Activated T-cell treated with anti-CD3 and anti-CD28 coated beads, Interleukin-2, amount 50 U/mL, for 24 hours (primary cell): Measurements from ENCODE around the gene FXYD6.

ENCODE experiments used
- DNase-seq: peaks from one replicate; pipeline ENCODE4 v3.0.0-alpha.2; 2020
- H3K27ac Mint-ChIP-seq: 2 replicates; pipeline ENCODE4 v1.8.0; 2020; ENCODE audit warnings: mild to moderate bottlenecking, mixed read lengths
- H3K27me3 Mint-ChIP-seq: 2 replicates; pipeline ENCODE4 v1.8.0; 2020; ENCODE audit warnings: mixed read lengths
- H3K36me3 Mint-ChIP-seq: 2 replicates; pipeline ENCODE4 v1.8.0; 2020; ENCODE audit warnings: low read depth, mixed read lengths
- H3K4me1 Mint-ChIP-seq: 2 replicates; pipeline ENCODE4 v1.8.0; 2020; ENCODE audit warnings: low read depth, mixed read lengths
- H3K4me3 Mint-ChIP-seq: 2 replicates; pipeline ENCODE4 v1.8.0; 2020; ENCODE audit warnings: mild to moderate bottlenecking, moderate library complexity, mixed read lengths
- H3K9me3 Mint-ChIP-seq: 2 replicates; pipeline ENCODE4 v1.8.0; 2020; ENCODE audit warnings: mixed read lengths

The FXYD6 gene

GRCh38 chr11:117822074-117823033 lies 54.1 kb downstream of the FXYD6 start:
- Mint-ChIP-seq H3K36me3 (no peaks in the 10 kb centered on the region), H3K27me3 (no peaks in the 10 kb centered on the region), H3K9me3 (no peaks in the 10 kb centered on the region), H3K4me1 (peaks cover 58% of the 10 kb centered on the region), H3K4me3 (no peak overlapping the region), H3K27ac (peak overlapping the region; percentile 80)
- peak; percentile 77 for DNase-seq

DNA sequence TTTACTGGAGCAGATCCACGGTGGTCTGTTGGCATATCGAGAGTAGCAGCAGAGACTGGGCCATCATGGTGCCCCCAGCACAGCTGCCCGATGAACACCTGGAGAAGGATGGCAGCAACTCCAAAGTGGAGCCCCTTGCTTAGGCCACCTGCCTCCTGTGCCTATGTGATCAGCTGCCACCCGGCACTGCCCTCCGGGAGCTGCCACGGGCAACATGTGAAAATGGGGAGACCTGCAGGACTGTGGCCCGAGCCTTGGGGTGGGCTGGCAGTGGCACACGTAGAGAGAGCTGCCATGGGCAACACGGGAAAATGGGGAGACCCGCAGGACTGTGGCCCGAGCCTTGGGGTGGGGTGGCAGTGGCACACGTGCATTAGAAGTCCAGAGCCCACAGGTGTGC lies 55.0 kb downstream of the FXYD6 start:
- Mint-ChIP-seq H3K27ac (no peak overlapping the region), H3K4me3 (no peak overlapping the region), H3K27me3 (no peaks in the 10 kb centered on the region), H3K9me3 (no peaks in the 10 kb centered on the region), H3K4me1 (peaks cover 64% of the 10 kb centered on the region), H3K36me3 (no peaks in the 10 kb centered on the region)
- DNase-seq = no peak

- DNase-seq = no peak
- Mint-ChIP-seq H3K4me3 (no peak overlapping the region), H3K27ac (no peak overlapping the region), H3K4me1 (peaks cover 71% of the 10 kb centered on the region), H3K27me3 (no peaks in the 10 kb centered on the region), H3K9me3 (no peaks in the 10 kb centered on the region), H3K36me3 (no peaks in the 10 kb centered on the region)
Measured at GRCh38 chr11:117820516-117820915, 55.9 kb downstream of the FXYD6 start.

- no peaks in the 10 kb centered on the region for H3K9me3 Mint-ChIP-seq
- H3K4me3 Mint-ChIP-seq = no peak overlapping the region
- H3K27me3 Mint-ChIP-seq = no peaks in the 10 kb centered on the region
- H3K36me3 Mint-ChIP-seq = no peaks in the 10 kb centered on the region
- peaks cover 71% of the 10 kb centered on the region for H3K4me1 Mint-ChIP-seq
- no peak overlapping the region for H3K27ac Mint-ChIP-seq
- DNase-seq = no peak
Measured at GRCh38 chr11:117820071-117820470, 56.4 kb downstream of the FXYD6 start.

DNA sequence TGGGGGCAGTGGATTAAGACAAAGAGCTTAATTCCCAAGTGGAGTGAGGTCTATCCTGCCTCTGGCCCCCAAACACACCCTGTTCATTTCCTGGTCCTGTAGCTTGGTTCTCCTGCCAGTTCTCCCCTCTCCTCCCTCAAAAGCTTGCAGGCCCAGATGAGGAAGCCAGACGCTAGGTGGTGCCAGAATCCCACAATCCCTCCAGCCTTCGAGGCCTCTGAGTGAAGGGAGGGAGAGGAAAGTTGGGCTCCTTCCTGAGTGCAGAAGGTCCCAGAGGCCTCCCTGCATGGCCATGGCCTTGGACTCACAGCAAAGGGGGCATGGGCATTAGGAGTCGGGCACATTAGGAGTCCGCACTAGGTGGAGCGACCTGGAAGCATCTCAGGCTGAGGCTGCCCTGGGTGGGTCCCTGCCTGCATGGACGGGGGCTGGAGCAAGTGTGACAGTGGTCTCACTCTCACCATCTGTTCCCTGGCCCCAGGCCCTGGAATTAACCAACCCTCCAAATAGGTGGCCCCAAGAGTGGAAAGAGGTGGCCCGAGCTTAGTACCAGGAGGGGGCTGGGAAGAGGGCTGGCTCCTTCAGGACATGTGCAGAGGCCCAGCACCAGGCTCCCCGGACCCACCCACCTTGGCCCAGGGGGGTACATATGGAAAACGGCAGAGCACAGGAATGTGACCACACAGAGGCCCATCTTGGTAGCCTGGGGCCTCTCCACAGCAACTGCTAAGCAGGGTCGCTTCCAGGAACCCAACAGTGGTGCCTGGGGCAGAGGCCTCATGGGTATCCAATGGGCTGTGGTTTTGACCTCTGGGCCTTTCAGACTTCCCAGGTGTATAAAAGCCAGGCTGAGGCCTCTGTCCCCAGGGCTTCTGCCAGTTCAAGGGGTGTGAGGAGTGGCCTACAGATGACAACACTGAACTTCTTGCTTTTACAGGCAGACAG lies 57.1 kb downstream of the FXYD6 start:
- no peaks in the 10 kb centered on the region for H3K9me3 Mint-ChIP-seq
- peak overlapping the region; percentile 96 for H3K27ac Mint-ChIP-seq
- no peaks in the 10 kb centered on the region for H3K36me3 Mint-ChIP-seq
- no peak for DNase-seq
- no peaks in the 10 kb centered on the region for H3K27me3 Mint-ChIP-seq
- peaks cover 72% of the 10 kb centered on the region for H3K4me1 Mint-ChIP-seq
- H3K4me3 Mint-ChIP-seq = no peak overlapping the region

- H3K27me3 Mint-ChIP-seq = no peaks in the 10 kb centered on the region
- peak; percentile 70 for DNase-seq
- no peaks in the 10 kb centered on the region for H3K36me3 Mint-ChIP-seq
- H3K9me3 Mint-ChIP-seq = no peaks in the 10 kb centered on the region
- H3K4me1 Mint-ChIP-seq = peaks cover 66% of the 10 kb centered on the region
- H3K4me3 Mint-ChIP-seq = no peak overlapping the region
- peak overlapping the region; percentile 96 for H3K27ac Mint-ChIP-seq
Measured at GRCh38 chr11:117818041-117818873, 58.2 kb downstream of the FXYD6 start.

- peak; percentile 94 for DNase-seq
- Mint-ChIP-seq H3K27me3 (no peaks in the 10 kb centered on the region), H3K4me3 (peak overlapping the region; percentile 38), H3K9me3 (no peaks in the 10 kb centered on the region), H3K36me3 (no peaks in the 10 kb centered on the region), H3K27ac (peak overlapping the region; percentile 96), H3K4me1 (peaks cover 59% of the 10 kb centered on the region)
Measured at GRCh38 chr11:117817368-117818040, 59.0 kb downstream of the FXYD6 start.

- DNase-seq = no peak
- H3K27ac Mint-ChIP-seq = peak overlapping the region; percentile 96
- H3K27me3 Mint-ChIP-seq = no peaks in the 10 kb centered on the region
- peak overlapping the region; percentile 38 for H3K4me3 Mint-ChIP-seq
- H3K36me3 Mint-ChIP-seq = no peaks in the 10 kb centered on the region
- H3K4me1 Mint-ChIP-seq = peaks cover 53% of the 10 kb centered on the region
- no peaks in the 10 kb centered on the region for H3K9me3 Mint-ChIP-seq
Measured at GRCh38 chr11:117816846-117817367, 59.6 kb downstream of the FXYD6 start.

DNA sequence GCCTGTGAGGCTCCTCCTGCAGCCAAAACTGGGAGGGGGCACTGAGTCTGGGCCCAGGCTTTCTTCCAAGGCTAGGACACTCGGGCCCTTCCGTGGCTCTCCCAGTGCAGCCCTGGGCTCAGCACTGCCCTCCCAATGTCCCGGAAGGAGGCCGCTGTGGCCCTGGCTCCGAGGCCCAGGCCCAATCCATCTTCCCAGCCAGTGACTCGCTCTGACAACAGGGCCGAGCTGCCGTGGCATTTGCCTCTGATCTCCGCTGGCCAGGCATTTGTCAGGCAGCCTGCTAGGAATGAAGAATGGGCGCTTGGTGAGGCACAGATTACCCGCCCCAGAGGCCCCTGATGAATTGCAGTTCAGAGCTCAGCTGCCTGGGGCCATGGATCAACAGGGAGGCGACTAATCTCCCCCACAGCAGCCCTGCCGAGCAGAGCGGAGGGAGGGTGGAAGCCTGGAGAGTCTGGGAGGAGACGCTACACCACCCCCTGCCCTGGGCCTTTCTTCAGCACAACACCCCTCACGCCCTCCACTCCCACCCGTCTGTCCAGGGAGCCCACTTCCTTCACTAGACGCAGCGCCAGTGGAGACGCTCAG lies 60.2 kb downstream of the FXYD6 start:
- Mint-ChIP-seq H3K27me3 (no peaks in the 10 kb centered on the region), H3K27ac (peak overlapping the region; percentile 96), H3K36me3 (no peaks in the 10 kb centered on the region), H3K9me3 (no peaks in the 10 kb centered on the region), H3K4me3 (no peak overlapping the region), H3K4me1 (peaks cover 48% of the 10 kb centered on the region)
- no peak for DNase-seq

- H3K27ac Mint-ChIP-seq = peak overlapping the region; percentile 96
- no peaks in the 10 kb centered on the region for H3K27me3 Mint-ChIP-seq
- H3K4me1 Mint-ChIP-seq = peaks cover 48% of the 10 kb centered on the region
- no peaks in the 10 kb centered on the region for H3K36me3 Mint-ChIP-seq
- peak; percentile 76 for DNase-seq
- H3K9me3 Mint-ChIP-seq = no peaks in the 10 kb centered on the region
- H3K4me3 Mint-ChIP-seq = peak overlapping the region; percentile 58
Measured at GRCh38 chr11:117815262-117815803, 61.1 kb downstream of the FXYD6 start.

DNA sequence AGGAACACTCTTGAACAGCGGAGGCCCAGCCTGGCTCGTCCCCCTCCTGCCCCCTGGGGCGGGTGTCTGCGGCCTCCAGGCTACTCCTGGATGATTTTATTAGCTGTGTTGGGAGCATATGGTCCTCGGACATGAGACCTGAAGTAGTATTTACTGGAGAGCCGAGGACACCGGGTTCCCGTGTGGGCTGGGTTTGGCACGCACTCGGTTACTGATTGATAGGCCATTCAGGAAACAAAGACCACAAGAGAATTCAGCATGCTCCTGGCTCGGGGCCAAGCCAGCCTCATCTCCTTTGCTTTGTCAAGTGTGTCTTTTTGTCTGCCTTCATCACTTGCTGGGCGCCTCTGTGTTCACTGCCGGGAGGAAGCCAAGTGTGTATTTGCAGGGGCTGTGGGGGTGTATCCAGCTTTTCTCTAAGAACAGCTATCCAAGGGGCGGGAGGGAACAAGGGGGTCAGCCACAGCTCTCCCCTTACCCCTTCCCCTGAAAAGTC lies 61.6 kb downstream of the FXYD6 start:
- no peaks in the 10 kb centered on the region for H3K36me3 Mint-ChIP-seq
- peak overlapping the region; percentile 58 for H3K4me3 Mint-ChIP-seq
- peak overlapping the region; percentile 96 for H3K27ac Mint-ChIP-seq
- peak; percentile 82 for DNase-seq
- H3K27me3 Mint-ChIP-seq = no peaks in the 10 kb centered on the region
- peaks cover 50% of the 10 kb centered on the region for H3K4me1 Mint-ChIP-seq
- no peaks in the 10 kb centered on the region for H3K9me3 Mint-ChIP-seq

DNA sequence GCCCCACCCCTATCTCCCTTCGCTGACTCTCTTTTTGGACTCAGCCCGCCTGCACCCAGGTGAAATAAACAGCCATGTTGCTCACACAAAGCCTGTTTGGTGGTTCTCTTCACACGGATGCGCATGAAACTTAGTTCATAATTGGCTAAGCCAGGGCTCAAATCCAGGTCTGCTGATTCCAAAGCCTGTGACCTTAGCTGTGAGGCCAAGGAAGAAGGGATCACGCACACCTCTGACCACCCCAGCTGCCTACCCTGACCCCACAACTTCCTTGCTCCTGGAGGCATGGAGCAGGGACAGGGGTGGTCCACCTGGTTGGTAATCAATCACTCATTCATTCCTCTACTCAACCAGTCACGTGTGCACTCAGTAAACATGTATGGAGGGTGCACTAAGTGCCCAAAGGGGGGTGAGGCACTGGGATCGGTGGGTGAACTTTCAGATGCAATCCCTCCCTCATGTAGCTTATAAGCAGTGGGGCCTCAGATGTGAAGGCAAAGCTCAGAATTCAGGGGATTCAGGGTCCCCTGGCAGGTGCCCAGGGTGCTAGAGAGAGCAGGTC lies 62.2 kb downstream of the FXYD6 start:
- no peak overlapping the region for H3K4me3 Mint-ChIP-seq
- H3K9me3 Mint-ChIP-seq = no peaks in the 10 kb centered on the region
- H3K36me3 Mint-ChIP-seq = no peaks in the 10 kb centered on the region
- H3K27ac Mint-ChIP-seq = peak overlapping the region; percentile 96
- no peak for DNase-seq
- peaks cover 54% of the 10 kb centered on the region for H3K4me1 Mint-ChIP-seq
- no peaks in the 10 kb centered on the region for H3K27me3 Mint-ChIP-seq
